ENCODE results near the gene PNPLA1. TPM values are rescaled to one million over a fixed set of nuclear protein-coding genes. Genes with fewer than 3 reads are reported as not detected.

PNPLA1 gene
- polyA plus RNA-seq, 3 donors = 2.1 to 3.1 (median 3.0) TPM

- DNase-seq (ENCODE audit: low read depth in 3 of 3, low spot score in 2 of 3) = no peak
Measured at GRCh38 chr6:36355819-36356218, 86.0 kb downstream of the PNPLA1 start.

GRCh38 chr6:36357872-36358225 lies 88.0 kb downstream of the PNPLA1 start:
- DNase-seq (ENCODE audit: low read depth in 3 of 3, low spot score in 2 of 3) = no peak

Other genes starting within 250 kb of the PNPLA1 start
- gene SLC26A8, start 245.4 kb upstream of the PNPLA1 start, polyA plus RNA-seq (ENCODE audit: insufficient read length in 3 of 3) = under 1 TPM; 0.27 to 0.67 (median 0.32) TPM
- 10 to 100 TPM; 54.4 to 57.7 (median 54.5) TPM for gene MAPK14, start 242.3 kb upstream of the PNPLA1 start, polyA plus RNA-seq (ENCODE audit: insufficient read length in 3 of 3)
- 10 to 100 TPM; 18.7 to 23.2 (median 20.0) TPM for gene MAPK13, start 139.5 kb upstream of the PNPLA1 start, polyA plus RNA-seq (ENCODE audit: insufficient read length in 3 of 3)
- 10 to 100 TPM; 42.9 to 45.1 (median 43.8) TPM for gene BRPF3, start 73.3 kb upstream of the PNPLA1 start, polyA plus RNA-seq (ENCODE audit: insufficient read length in 3 of 3)
- under 1 TPM; 0.19 to 0.35 (median 0.20) TPM for gene BNIP5, start 66.8 kb downstream of the PNPLA1 start, polyA plus RNA-seq (ENCODE audit: insufficient read length in 3 of 3)
- under 1 TPM in 2 of 3 donors, not detected in 1; 0.08 to 0.11 TPM for gene ETV7, start 117.6 kb downstream of the PNPLA1 start, polyA plus RNA-seq (ENCODE audit: insufficient read length in 3 of 3)
- under 1 TPM in 1 of 3 donors, not detected in 2; 0.10 TPM for gene PXT1, start 172.8 kb downstream of the PNPLA1 start, polyA plus RNA-seq (ENCODE audit: insufficient read length in 3 of 3)
- gene KCTD20, start 172.9 kb downstream of the PNPLA1 start, polyA plus RNA-seq (ENCODE audit: insufficient read length in 3 of 3) = 10 to 100 TPM; 51.1 to 53.0 (median 52.0) TPM

Measured in right renal cortex interstitium (tissue), 3 donors.